ENCODE results near the gene MYBBP1A.
A peak's percentile ranks its signal among the peaks of the same experiment; 100 is the strongest.

Gene MYBBP1A

GRCh38 chr17:4529533-4530152 is 25.5 kb downstream of the MYBBP1A start:
- Mint-ChIP-seq H3K27ac (peak overlapping the region; percentile 59), H3K36me3 (no peaks in the 10 kb centered on the region), H3K9me3 (no peaks in the 10 kb centered on the region), H3K27me3 (peaks cover 2% of the 10 kb centered on the region), H3K4me1 (no peaks in the 10 kb centered on the region), H3K4me3 (no peak overlapping the region)

GRCh38 chr17:4527566-4528125 is 27.5 kb downstream of the MYBBP1A start:
- H3K27me3 Mint-ChIP-seq = peaks cover 2% of the 10 kb centered on the region
- no peaks in the 10 kb centered on the region for H3K4me1 Mint-ChIP-seq
- H3K9me3 Mint-ChIP-seq = no peaks in the 10 kb centered on the region
- H3K27ac Mint-ChIP-seq = no peak overlapping the region
- H3K4me3 Mint-ChIP-seq = no peak overlapping the region
- H3K36me3 Mint-ChIP-seq = no peaks in the 10 kb centered on the region

GRCh38 chr17:4527134-4527533 is 28.1 kb downstream of the MYBBP1A start:
- H3K27me3 Mint-ChIP-seq = peaks cover 2% of the 10 kb centered on the region
- no peak overlapping the region for H3K27ac Mint-ChIP-seq
- H3K4me1 Mint-ChIP-seq = no peaks in the 10 kb centered on the region
- H3K36me3 Mint-ChIP-seq = no peaks in the 10 kb centered on the region
- no peaks in the 10 kb centered on the region for H3K9me3 Mint-ChIP-seq
- no peak overlapping the region for H3K4me3 Mint-ChIP-seq

- H3K4me3 Mint-ChIP-seq = no peak overlapping the region
- no peaks in the 10 kb centered on the region for H3K4me1 Mint-ChIP-seq
- no peaks in the 10 kb centered on the region for H3K36me3 Mint-ChIP-seq
- H3K27me3 Mint-ChIP-seq = peaks cover 2% of the 10 kb centered on the region
- no peak overlapping the region for H3K27ac Mint-ChIP-seq
- no peaks in the 10 kb centered on the region for H3K9me3 Mint-ChIP-seq
Measured at GRCh38 chr17:4525691-4526397, 29.3 kb downstream of the MYBBP1A start.

- no peak overlapping the region for H3K4me3 Mint-ChIP-seq
- H3K27ac Mint-ChIP-seq = no peak overlapping the region
- no peaks in the 10 kb centered on the region for H3K4me1 Mint-ChIP-seq
- no peaks in the 10 kb centered on the region for H3K27me3 Mint-ChIP-seq
- no peaks in the 10 kb centered on the region for H3K36me3 Mint-ChIP-seq
- no peaks in the 10 kb centered on the region for H3K9me3 Mint-ChIP-seq
Measured at GRCh38 chr17:4523946-4524345, 31.2 kb downstream of the MYBBP1A start.

- no peaks in the 10 kb centered on the region for H3K27me3 Mint-ChIP-seq
- H3K4me3 Mint-ChIP-seq = no peak overlapping the region
- no peaks in the 10 kb centered on the region for H3K9me3 Mint-ChIP-seq
- no peaks in the 10 kb centered on the region for H3K36me3 Mint-ChIP-seq
- H3K4me1 Mint-ChIP-seq = no peaks in the 10 kb centered on the region
- no peak overlapping the region for H3K27ac Mint-ChIP-seq
Measured at GRCh38 chr17:4522661-4523060, 32.5 kb downstream of the MYBBP1A start.

GRCh38 chr17:4520894-4521600 is 34.1 kb downstream of the MYBBP1A start:
- no peaks in the 10 kb centered on the region for H3K9me3 Mint-ChIP-seq
- H3K4me3 Mint-ChIP-seq = no peak overlapping the region
- H3K4me1 Mint-ChIP-seq = no peaks in the 10 kb centered on the region
- H3K36me3 Mint-ChIP-seq = no peaks in the 10 kb centered on the region
- no peak overlapping the region for H3K27ac Mint-ChIP-seq
- no peaks in the 10 kb centered on the region for H3K27me3 Mint-ChIP-seq

GRCh38 chr17:4520060-4520893 is 34.9 kb downstream of the MYBBP1A start:
- no peak overlapping the region for H3K4me3 Mint-ChIP-seq
- H3K4me1 Mint-ChIP-seq = no peaks in the 10 kb centered on the region
- H3K9me3 Mint-ChIP-seq = no peaks in the 10 kb centered on the region
- H3K36me3 Mint-ChIP-seq = no peaks in the 10 kb centered on the region
- H3K27ac Mint-ChIP-seq = no peak overlapping the region
- H3K27me3 Mint-ChIP-seq = no peaks in the 10 kb centered on the region

- Mint-ChIP-seq H3K36me3 (no peaks in the 10 kb centered on the region), H3K9me3 (no peaks in the 10 kb centered on the region), H3K27ac (no peak overlapping the region), H3K4me1 (no peaks in the 10 kb centered on the region), H3K27me3 (no peaks in the 10 kb centered on the region), H3K4me3 (no peak overlapping the region)
Measured at GRCh38 chr17:4519361-4519788, 35.8 kb downstream of the MYBBP1A start.

- no peaks in the 10 kb centered on the region for H3K27me3 Mint-ChIP-seq
- no peaks in the 10 kb centered on the region for H3K36me3 Mint-ChIP-seq
- no peak overlapping the region for H3K27ac Mint-ChIP-seq
- no peaks in the 10 kb centered on the region for H3K9me3 Mint-ChIP-seq
- H3K4me3 Mint-ChIP-seq = no peak overlapping the region
- no peaks in the 10 kb centered on the region for H3K4me1 Mint-ChIP-seq
Measured at GRCh38 chr17:4518901-4519300, 36.3 kb downstream of the MYBBP1A start.

- H3K27ac Mint-ChIP-seq = no peak overlapping the region
- no peaks in the 10 kb centered on the region for H3K27me3 Mint-ChIP-seq
- no peaks in the 10 kb centered on the region for H3K9me3 Mint-ChIP-seq
- no peaks in the 10 kb centered on the region for H3K36me3 Mint-ChIP-seq
- H3K4me3 Mint-ChIP-seq = no peak overlapping the region
- H3K4me1 Mint-ChIP-seq = no peaks in the 10 kb centered on the region
Measured at GRCh38 chr17:4516735-4517134, 38.4 kb downstream of the MYBBP1A start.

- no peaks in the 10 kb centered on the region for H3K9me3 Mint-ChIP-seq
- H3K27ac Mint-ChIP-seq = no peak overlapping the region
- H3K36me3 Mint-ChIP-seq = no peaks in the 10 kb centered on the region
- H3K4me3 Mint-ChIP-seq = no peak overlapping the region
- H3K4me1 Mint-ChIP-seq = no peaks in the 10 kb centered on the region
- H3K27me3 Mint-ChIP-seq = no peaks in the 10 kb centered on the region
Measured at GRCh38 chr17:4515501-4515900, 39.7 kb downstream of the MYBBP1A start.

- peaks cover under 1% of the 10 kb centered on the region for H3K4me1 Mint-ChIP-seq
- H3K27me3 Mint-ChIP-seq = no peaks in the 10 kb centered on the region
- H3K27ac Mint-ChIP-seq = no peak overlapping the region
- H3K36me3 Mint-ChIP-seq = no peaks in the 10 kb centered on the region
- H3K9me3 Mint-ChIP-seq = no peaks in the 10 kb centered on the region
- H3K4me3 Mint-ChIP-seq = no peak overlapping the region
Measured at GRCh38 chr17:4514779-4515178, 40.4 kb downstream of the MYBBP1A start.

- no peak overlapping the region for H3K27ac Mint-ChIP-seq
- H3K27me3 Mint-ChIP-seq = no peaks in the 10 kb centered on the region
- no peak overlapping the region for H3K4me3 Mint-ChIP-seq
- no peaks in the 10 kb centered on the region for H3K36me3 Mint-ChIP-seq
- H3K4me1 Mint-ChIP-seq = peaks cover 6% of the 10 kb centered on the region
- H3K9me3 Mint-ChIP-seq = no peaks in the 10 kb centered on the region
Measured at GRCh38 chr17:4514206-4514605, 41.0 kb downstream of the MYBBP1A start.
